HG02938 (cell line): Measurements from ENCODE around the gene ZNF511.

ENCODE experiments used
- ATAC-seq: cut with Tn5 transposase; IDR thresholded peaks from one replicate; pipeline ENCODE4 v1.9.1; 2021; ENCODE audit warnings: mild to moderate bottlenecking, moderate library complexity; ENCODE audit not compliant: unreplicated experiment

The ZNF511 gene

GRCh38 chr10:133334503-133335245, 26.0 kb downstream of the ZNF511 start:
- no peak for ATAC-seq

GRCh38 chr10:133335246-133336117, 26.8 kb downstream of the ZNF511 start:
- ATAC-seq = no peak

- ATAC-seq = no peak
These were observed 27.4 kb downstream of the ZNF511 start for GRCh38 chr10:133336118-133336576.

- no peak for ATAC-seq
These were observed 28.1 kb downstream of the ZNF511 start, which contains the start of gene CALY for GRCh38 chr10:133336577-133337369. Gene CALY, minus strand, starts transcription at chr10:133336896. Its CDS starts 7,907 bp downstream, at chr10:133328989.

GRCh38 chr10:133337370-133337725, 28.6 kb downstream of the ZNF511 start:
- no peak for ATAC-seq

DNA sequence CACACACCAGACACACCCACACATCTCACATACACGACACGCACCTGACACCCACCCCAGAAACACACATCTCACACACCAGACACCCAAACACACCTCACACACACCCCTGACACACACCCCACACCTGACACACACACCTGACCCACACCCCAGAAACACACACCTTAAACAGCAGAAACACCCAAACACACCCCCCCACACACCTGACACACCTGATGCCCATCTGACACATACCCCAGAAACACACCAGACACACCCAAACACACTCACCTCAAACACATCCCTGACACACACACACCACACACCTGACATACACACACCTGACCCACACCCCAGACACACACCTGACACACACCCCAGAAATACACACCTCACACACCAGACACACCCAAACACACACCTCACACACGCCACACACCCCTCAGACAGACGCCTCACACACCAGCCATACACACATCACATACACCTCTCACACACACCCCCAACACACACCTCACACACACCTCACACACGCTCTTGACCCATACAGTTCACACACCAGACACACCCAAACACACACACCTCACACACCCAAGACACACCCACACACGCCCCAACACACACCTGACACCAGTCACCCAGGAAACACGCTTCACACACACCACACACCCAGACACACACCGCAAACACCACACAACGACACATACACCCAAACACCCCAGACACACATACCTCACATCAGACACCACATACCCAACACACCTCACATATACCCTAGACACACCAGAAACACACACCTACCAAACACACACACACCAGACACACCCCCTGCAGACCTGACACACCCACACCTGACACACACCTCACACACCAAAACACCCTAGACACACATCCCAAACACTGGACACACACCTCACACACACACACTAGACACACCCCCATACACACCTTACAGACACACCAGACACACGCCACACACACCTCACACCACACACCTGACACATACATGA, 29.7 kb downstream of the ZNF511 start:
- ATAC-seq = no peak

GRCh38 chr10:133339708-133340380, 31.1 kb downstream of the ZNF511 start:
- ATAC-seq = no peak

GRCh38 chr10:133341983-133342382, 33.3 kb downstream of the ZNF511 start:
- no peak for ATAC-seq

- ATAC-seq = no peak
These were observed 34.2 kb downstream of the ZNF511 start for GRCh38 chr10:133342942-133343341.

GRCh38 chr10:133343558-133343957, 34.8 kb downstream of the ZNF511 start:
- no peak for ATAC-seq

GRCh38 chr10:133344236-133344635, 35.5 kb downstream of the ZNF511 start:
- ATAC-seq = no peak

- no peak for ATAC-seq
These were observed 37.7 kb downstream of the ZNF511 start for GRCh38 chr10:133346413-133346812.

DNA sequence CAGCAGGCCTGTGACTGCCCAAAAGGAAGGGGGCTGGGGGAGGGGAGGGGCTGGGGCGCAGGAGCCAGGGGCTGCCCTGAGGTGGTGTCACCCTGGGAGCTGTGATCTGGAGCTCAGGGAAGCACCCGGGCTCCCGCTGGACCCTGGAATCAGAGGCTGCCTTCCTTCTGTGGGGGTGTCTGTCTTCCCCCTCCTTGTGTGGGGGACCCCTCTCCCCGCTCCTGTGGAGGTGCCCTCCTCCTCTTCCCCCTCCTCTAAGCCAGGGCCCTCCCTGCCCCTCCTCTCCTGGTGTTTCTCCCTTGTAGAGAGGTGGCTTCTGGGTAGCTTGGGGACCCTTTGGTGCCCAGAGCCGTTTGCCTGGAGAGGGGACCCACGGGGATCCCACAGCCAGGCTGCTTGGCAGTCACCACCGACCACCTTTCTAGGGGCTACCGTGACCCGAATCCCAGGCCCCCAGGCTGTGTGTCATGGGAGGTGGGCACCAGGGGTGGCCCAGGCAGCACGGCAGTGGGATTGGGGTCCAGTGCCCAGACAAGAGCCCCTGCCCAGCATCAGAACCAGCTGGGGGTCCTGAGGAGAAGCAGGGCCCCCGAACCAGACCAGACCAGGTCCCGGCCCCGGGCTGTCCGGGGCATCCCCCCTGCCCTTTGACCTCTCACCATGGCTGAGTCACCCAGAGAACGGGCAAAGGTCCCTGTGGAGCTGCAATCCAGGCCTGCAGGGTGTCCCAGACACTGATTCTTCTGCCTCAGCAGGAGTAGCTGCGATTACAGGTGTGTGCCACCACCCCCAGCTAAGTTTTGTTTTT, 39.2 kb downstream of the ZNF511 start:
- no peak for ATAC-seq

- no peak for ATAC-seq
These were observed 40.5 kb downstream of the ZNF511 start for GRCh38 chr10:133349160-133349568.

DNA sequence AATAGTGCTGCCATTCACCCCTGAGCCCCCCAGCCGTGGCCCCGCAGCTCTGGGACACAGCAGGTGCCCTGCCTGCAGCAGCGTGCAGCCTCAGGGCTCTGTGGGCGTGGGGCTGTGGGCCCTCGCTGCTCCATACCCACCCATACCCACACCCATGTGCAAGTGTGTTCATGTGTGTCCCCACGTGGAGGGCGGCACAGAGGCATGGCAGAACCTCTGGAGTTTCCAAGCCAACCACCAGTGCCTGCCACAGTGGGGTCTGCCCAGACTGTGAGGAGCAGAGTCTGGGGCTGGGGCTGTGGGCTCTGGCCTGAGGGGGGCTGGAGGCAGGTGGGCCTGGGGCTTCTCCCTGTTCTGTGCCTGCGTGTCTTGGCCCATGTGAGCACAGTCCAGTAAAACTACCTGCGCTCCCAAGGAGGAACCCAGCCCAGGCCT, 40.9 kb downstream of the ZNF511 start:
- ATAC-seq = no peak

- no peak for ATAC-seq
These were observed 41.7 kb downstream of the ZNF511 start for GRCh38 chr10:133350283-133350949.

GRCh38 chr10:133350950-133351329, 42.2 kb downstream of the ZNF511 start:
- no peak for ATAC-seq
